ENCODE results near the gene IL21R.

IL21R gene

GRCh38 chr16:27470567-27471431 is 68.8 kb downstream of the IL21R start:
- no peak for DNase-seq
- intact Hi-C loops (cut with DNase I) = no loop called here

- DNase-seq = no peak
- intact Hi-C loops (cut with DNase I) = no loop called here
Observed at GRCh38 chr16:27471661-27472060, 69.7 kb downstream of the IL21R start.

GRCh38 chr16:27472091-27473020 is 70.4 kb downstream of the IL21R start:
- DNase-seq = no peak
- intact Hi-C loops (cut with DNase I) = no loop called here

GRCh38 chr16:27473101-27473900 is 71.3 kb downstream of the IL21R start:
- DNase-seq = no peak
- intact Hi-C loops (cut with DNase I) = no loop called here

- no peak for DNase-seq
- intact Hi-C loops (cut with DNase I) = no loop called here
Observed at GRCh38 chr16:27474041-27474440, 72.1 kb downstream of the IL21R start.

- intact Hi-C loops (cut with DNase I) = no loop called here
- no peak for DNase-seq
Observed at GRCh38 chr16:27474921-27475320, 72.9 kb downstream of the IL21R start.

GRCh38 chr16:27475561-27475960 is 73.6 kb downstream of the IL21R start:
- intact Hi-C loops (cut with DNase I) = no loop called here
- no peak for DNase-seq

GRCh38 chr16:27476240-27476639 is 74.3 kb downstream of the IL21R start:
- intact Hi-C loops (cut with DNase I) = no loop called here
- no peak for DNase-seq

- intact Hi-C loops (cut with DNase I) = no loop called here
- no peak for DNase-seq
Observed at GRCh38 chr16:27480761-27481160, 78.8 kb downstream of the IL21R start.

GRCh38 chr16:27481282-27481934 is 79.4 kb downstream of the IL21R start:
- intact Hi-C loops (cut with DNase I) = no loop called here
- peak in 5 of 42 donors; percentile 17 to 52 (median 31) for DNase-seq

- DNase-seq = no peak
- intact Hi-C loops (cut with DNase I) = no loop called here
Observed at GRCh38 chr16:27482397-27483087, 80.6 kb downstream of the IL21R start.

GRCh38 chr16:27483088-27483437 is 81.1 kb downstream of the IL21R start:
- DNase-seq = no peak
- intact Hi-C loops (cut with DNase I) = no loop called here

- DNase-seq = no peak
- intact Hi-C loops (cut with DNase I) = no loop called here
Observed at GRCh38 chr16:27483624-27484023, 81.7 kb downstream of the IL21R start.

- DNase-seq = peak in 3 of 42 donors; percentile 16 to 51 (median 25)
Observed at GRCh38 chr16:27485126-27485525, 83.2 kb downstream of the IL21R start.

GRCh38 chr16:27485811-27486210 is 83.8 kb downstream of the IL21R start:
- intact Hi-C loops (cut with DNase I) = no loop called here
- no peak for DNase-seq

More at GRCh38 chr16:27485126-27485525, 83.2 kb downstream of the IL21R start:
- intact Hi-C loops (cut with DNase I) = no loop called here

- DNase-seq = no peak
- intact Hi-C loops (cut with DNase I) = no loop called here
Observed at GRCh38 chr16:27486344-27486743, 84.4 kb downstream of the IL21R start.

GRCh38 chr16:27486760-27487159 is 84.8 kb downstream of the IL21R start:
- intact Hi-C loops (cut with DNase I) = no loop called here
- DNase-seq = no peak

GRCh38 chr16:27489421-27489820 is 87.4 kb downstream of the IL21R start:
- intact Hi-C loops (cut with DNase I) = no loop called here

More at GRCh38 chr16:27489421-27489820, 87.4 kb downstream of the IL21R start:
- DNase-seq = no peak
